Measurements from ENCODE around the gene RNF115.
"Not testable (repeated sequence)": the region's sequence is repeated elsewhere in the genome, so short reads cannot be mapped to it uniquely, and the experiment has no call there.

The RNF115 gene

DNA sequence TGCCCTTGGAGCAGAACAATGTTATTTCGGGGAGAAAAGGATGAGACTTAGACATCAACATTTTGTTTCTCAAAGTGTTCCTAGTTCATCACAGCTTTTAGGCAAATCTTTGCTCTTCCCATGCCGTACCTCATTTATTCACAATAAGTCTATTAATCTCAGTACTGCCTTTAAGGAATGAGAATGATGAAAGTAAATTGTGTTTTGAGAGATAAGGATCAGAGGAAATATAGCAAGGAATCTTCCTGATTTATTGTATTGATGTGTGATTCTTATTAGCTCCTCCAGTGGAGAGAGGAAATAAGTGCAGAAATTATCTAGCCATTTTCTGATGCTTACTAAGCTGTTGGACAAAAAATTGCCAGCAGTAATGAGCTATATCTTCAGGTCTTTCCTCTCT is 2.1 kb upstream of the RNF115 start:
- DNase-seq, result no peak

DNA sequence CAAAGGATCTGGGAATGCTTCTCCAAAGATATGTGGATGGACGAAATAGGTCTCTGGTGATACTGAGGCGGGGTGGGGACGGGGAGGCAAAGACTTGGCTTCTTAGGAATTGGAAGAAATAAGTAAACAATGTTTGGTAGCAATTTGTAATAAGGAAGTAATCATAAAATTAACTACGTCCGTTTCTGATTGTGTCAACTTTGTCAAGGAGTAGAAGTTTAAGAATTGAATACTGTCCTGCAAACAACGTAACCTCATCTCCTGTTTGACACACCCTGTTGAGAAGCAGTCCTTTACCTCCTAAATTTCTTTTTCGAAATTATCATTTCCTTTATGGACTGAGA is 576 bp upstream of the RNF115 start:
- no peak for DNase-seq

DNA sequence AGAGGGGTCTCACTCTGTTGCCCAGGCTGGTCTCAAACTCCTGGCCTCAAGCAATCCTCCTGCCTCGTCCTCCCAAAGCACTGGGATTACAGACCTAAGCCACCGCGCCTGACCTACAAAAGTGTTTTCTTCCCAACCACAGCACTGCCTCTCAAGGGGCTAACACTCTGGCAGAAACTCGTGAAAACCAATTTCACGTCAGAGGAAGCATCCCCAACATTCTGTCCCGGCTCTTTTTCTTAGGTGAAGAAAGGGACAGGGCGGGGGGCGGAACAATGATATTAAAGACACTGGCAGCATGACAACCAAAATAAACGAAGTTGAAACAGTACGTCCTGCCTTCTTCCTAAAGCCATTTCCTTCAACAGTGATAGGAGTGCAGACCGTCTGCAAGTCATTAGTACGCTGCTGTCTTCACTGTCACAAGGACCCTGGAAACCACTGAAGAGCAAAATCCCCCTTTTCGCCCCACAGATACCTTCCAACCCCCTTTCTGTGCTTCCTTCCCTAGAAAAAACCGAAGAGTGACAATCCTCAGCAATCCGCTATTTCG is 1.0 kb downstream of the RNF115 start:
- DNase-seq, result not testable (repeated sequence)

DNA sequence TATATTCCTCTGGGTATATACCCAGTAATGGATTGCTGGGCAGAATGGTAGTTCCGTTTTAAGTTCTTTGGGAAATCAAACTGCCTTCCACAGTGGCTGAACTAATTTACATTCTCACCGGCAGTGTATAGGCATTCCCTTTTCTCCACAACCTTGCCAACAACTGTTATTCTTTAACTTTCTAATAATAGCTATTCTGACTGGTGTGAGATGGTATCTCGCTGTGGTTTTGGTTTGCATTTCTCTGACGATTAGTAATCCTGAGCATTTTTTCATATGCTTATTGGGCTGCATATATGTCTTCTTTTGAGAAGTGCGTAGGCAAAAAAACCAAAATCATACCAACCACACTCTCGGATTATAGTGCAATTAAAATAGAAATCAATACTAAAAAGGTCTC is 5.8 kb downstream of the RNF115 start:
- not testable (repeated sequence) for DNase-seq

DNA sequence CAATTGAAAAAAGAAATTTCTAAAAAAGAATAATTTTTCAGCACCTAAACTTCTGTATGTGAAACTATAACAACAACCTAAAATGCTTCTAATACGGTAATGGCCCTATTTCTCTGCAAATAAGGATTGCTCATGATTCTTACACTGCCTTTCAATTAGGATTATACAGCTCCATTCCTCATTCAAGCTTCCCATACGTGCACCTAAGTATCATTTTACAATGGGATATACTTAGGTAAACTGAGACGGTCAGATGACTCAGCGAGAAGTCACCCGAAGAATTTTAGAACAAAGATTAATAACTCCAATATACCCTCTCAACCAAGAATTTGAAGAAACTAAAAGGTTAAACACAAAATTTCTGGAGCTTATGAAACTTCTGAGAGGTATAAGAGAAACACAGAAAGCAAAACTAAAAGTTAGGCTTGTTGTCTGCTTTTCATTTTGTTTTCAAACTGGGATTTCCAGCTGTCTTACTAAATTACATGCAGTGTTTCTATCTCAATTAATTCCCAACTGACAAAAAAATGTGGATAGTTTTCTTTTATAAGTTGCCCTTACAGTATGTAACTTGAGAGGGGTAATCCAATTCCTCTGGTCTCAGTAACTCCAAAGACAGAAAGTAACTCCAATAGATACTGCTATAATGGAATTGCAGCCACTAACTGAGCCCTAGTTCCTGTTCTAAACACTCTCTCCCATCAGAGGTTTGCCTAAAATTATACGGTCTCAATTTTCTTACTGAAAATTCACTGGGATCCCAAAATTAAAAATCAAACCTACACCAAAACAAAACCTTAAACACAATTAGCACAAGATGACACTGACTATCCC is 10.7 kb downstream of the RNF115 start:
- DNase-seq, result not testable (repeated sequence)

DNA sequence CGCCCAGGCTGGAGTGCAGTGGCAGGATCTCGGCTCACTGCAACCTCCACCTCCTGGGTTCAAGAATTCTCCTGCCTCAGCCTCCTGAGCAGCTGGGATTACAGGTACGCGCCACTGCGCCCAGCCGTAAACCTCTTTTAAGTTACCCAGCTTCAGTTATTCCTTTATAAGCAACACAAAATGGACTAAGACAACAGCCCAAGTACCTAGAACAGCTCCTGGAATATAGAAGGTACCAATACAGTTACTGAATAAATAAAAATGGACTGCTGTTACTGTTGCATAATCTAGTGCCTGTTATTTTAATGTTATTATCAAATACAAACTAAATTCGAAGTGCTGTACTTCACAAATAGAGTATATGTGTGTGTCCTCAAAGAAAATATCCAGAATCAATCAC is 17.1 kb downstream of the RNF115 start:
- DNase-seq, result no peak

DNA sequence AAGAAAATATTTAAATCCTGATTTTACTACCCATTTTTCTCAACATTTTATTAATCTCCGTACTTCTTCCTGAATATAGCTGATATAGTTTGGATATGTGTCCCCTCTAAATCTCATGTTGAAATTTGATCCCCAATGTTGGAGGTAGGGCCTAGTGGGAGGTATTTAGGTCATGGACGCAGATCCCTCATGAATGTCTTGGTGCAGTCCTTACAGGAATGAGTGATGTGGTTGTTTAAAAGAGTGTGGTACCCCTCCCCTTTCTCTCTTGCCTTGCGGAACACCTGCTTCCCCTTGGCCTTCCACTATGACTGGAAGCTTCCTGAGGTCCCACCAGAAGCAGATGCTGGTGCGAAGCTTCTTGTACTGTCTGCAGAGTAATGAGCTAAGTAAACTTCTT is 17.5 kb downstream of the RNF115 start:
- no peak for DNase-seq

DNA sequence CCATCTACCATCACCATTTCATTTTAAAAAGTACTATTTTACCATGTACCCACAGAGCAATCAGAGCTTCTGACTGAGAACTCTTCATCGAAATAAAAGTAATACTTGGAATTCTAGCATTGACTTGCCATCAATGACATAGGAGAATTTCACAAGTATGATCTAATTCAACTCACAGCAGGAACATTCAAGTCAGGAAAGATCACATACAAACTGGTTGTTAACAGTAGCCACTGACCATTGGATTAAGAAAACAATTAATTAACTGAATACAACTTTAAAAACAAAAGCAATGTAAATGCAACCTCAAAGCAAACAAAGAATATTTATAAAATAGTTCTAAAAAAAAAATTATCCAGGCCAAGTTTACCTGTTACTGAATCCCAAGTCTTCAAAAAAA is 18.8 kb downstream of the RNF115 start:
- DNase-seq, result no peak

DNA sequence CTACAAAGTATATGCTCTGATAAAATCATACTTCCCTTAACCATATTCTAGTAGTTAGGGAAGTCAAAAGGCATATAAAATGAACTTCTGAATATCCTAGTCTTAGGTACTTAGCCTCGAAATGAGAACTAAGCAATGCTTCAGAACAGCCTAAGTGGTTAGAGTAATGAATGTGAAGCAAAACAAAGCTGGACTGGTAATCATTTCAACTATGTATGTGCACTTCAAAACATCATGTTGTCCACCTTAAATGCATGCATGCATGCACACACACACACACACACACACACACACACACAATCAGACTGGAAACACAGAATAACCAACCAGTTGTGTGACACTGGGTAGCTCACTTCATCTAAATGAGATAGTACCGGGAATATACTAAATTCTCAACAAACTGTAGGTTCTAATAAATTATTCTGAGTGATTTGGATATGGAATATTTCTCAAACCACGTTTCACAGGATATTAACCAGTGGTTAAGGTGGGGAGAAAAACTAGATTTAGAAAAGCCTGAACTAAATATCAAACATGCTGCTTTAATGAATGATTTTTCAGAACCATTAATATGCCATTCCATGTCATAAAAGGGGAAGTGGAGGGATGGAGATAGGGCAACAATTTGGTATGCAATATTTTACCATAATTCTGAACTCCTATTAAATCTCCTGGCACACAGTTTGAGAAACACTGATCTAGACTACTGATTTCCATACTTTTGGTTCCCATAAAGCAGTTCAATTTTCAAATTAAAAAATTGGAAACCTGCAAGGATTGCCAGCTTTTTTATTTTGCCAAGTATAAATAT is 19.5 kb downstream of the RNF115 start:
- no peak for DNase-seq

DNA sequence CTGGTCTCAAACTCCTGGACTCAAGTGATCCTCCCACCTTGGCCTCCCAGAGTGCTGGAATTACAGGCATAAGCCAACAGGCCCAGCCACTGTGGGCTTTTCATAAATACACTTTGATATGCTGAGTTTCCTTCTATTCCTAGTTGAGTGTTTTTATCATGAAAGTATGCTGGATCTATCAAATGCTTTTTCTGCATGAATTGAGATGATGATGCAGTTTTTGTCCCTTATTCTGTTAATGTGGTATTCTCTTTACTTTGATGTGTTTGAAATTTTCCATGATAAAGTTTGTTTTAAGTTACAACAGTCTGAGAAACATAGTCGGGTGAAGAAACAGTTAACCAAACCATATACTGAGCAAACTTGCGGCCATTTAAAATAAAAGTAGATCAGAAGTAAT is 24.1 kb downstream of the RNF115 start:
- DNase-seq, result no peak

DNA sequence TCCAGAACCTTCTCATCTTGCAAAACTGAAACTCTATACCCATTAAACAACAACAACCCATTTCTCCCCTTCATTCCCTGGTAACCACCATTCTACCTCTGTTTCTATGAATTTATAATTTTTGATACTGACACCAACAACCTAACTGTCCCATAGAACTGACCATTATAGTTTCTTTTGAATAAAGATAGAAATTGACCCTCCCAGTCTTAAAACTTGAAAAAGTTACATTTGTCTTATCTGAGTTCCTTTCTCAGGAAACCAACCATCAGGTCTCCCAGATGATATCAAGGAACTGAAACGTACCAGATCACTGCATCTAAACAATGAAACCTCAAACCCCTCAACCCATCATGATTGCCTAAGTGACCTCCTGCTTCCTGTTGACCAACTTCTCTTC is 27.1 kb downstream of the RNF115 start:
- no peak for DNase-seq

DNA sequence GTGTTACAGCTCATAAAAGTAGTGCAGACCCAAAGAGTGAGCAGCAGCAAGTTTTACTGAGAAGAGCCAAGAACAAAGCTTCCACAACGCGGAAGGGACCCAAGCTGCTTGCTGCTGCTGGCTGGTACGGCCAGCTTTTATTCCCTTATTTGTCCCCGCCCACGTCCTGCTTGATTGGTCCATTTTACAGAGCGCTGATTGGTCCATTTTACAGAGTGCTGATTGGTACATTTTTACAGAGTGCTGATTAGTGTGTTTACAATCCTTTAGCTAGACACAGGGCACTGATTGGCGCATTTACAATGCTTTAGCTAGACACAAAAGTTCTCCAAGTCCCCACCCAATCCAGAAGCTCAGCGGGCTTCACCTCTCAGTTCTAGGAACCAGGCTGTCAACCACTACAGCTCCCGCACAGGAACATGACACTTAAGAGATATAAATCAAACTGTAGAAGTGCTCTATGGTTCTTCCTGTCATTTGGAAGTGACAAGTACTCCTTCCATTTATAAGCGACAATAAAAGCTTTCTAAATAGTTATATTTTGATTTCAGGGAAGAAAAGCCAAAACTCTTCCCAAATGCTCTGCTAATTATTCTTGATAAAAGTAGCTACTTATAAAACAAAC is 28.5 kb downstream of the RNF115 start:
- DNase-seq, result no peak

DNA sequence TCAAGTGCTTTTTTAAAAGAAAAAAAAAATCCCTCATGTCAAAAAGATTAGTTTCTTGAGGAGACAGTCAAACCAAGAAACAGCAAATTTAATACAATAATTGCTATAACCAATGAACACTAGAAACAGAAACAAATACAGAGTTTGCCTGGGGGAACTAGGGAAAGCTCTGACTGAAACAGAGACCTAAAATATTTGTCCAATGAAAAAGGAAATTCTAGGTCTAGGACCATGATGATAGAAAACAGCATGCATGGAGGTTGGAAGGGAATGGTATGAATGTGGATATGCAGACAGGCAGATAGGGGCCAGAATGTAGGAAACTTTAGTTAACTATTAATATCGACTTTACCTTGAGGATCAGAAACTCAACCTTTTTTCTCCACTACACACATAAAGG is 31.4 kb downstream of the RNF115 start:
- no peak for DNase-seq

DNA sequence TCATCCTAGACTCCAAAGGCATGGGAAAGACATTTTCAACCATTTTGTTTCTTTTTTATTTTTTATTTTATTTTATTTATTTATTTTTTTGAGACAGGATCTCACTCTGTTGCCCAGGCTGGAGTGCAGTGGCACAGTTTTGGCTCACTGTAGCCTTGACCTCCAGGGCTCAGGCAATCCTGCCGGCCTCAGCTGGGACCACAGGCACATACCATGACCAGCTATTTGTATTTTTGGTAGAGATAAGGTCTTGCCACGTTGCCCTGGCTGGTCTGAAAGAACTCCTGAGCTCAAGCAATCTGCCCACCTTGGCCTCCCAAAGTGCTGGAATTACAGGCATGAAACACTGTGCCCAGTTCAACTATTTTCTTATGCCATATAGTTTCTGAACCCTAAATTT is 32.0 kb downstream of the RNF115 start:
- not testable (repeated sequence) for DNase-seq

DNA sequence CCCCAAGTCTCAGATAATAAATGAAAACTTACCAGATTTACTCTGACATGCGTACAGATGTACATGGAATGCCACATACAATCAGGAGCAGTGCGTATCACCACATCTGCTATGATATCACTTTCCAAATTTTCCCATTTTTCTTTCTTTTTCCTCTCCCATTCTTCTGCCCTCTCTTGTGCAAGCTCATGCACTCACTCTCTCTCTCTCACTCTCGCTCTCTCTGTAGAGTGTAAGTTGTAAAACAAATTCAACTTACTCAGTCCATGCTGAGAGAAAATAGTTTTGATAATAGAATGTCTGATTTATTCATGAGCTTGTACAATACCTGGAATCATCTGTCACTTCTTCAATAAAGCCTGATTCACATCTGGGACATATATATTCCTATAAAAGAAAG is 35.3 kb downstream of the RNF115 start:
- no peak for DNase-seq

DNA sequence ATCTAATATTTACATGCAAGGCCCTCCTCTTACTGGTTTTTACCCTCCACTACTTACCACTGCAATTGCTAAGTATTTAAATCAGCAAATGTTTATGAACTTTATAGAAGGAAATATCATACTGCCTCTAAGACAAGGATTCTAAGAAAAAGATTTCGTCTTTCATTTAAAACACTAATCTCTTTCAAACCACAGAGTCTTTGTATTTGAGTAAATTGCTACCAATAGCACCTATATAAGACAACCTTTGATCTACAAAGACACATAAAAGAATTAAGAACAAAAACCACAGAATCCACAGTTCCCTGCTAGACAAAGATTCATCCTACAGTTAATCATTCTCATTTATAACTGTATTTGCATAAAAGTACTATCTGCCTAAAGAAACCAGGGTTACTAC is 37.6 kb downstream of the RNF115 start:
- no peak for DNase-seq

DNA sequence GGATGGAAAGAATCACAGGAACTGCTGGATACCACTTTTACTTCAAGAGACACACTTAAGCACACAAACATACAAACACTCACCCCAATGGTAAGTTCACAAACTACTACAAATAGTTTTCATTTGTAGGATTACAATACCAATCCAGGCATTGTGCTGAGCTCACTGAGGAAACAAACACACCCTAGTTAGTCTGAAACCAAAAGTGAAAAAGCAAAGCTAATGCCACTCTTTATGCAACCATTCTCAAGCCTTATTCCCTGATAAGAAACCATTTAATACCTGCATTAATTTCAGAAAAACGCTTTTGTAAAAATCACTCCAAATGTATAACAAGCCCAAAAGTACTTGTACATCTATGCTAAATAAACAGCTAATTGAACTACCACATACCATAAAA is 38.3 kb downstream of the RNF115 start:
- no peak for DNase-seq

DNA sequence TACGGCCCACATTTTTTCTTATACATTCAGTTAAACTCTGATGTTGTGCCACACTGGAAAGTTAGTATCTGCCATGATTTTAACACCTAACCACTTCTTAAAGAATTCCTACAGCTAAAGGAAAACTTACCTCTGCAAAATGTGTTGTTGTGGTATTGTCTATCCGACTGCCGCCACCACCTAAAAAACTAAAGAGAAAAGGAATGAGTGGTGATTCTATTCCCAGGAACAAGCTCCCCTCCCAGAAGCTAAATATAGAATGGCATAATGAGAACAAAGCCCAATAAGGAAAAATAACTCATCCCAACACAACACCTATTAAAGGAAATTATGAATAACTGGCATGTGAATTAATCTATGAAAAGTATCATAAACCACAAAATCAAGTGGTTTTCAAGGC is 39.5 kb downstream of the RNF115 start:
- no peak for DNase-seq

DNA sequence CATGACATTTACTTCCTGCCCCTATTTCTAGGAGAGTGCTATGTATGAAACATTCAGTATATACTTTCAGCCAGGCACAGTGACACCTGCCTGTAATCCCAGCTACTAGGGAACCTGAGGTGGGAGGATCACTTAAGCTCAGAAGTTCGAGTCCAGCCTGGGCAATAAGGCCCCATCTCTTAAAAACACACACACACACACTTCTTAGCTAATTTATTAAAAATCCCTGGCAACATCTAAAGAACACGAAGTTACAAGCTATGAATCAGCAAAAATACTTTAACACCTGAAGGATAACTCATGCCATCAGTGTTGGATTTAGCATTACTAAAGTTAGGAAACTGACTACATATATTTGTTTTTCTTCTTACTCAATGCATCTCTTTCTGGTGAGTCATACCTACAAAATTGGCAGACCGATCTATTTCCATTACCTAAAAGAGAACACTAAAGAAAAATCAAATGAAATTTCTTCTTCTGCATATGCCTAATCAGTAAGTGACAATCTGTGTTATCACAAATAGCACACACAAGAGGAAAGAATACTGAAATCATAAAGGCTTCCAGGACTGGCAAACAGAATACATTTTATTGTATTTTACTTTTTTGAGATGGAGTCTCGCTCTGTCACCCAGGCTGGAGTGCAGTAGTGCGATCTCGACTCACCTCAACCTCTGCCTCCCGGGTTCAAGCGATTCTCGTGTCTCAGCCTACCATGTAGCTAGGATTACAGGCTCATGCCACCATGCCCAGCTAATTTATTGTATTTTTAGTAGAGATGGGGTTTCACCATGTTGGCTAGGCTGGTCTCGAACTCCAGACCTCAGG is 41.4 kb downstream of the RNF115 start:
- no peak for DNase-seq

DNA sequence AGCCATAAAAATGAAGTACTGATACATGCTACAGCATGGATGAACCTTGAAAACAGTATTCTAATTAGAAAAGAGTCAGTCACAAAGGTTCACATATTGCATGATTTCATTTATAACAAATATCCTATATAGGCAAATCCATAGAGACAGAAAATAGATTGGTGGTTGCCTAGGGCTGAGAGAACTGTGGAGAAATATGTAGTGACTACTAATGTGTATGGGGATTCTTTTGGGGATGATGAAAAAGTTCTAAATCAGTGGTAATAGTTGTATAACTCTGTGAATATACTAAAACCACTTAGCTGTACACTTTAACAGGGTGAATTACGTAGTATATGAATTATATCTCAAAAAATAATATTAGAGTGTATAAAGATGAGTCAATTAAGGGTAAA is 45.8 kb downstream of the RNF115 start:
- no peak for DNase-seq

DNA sequence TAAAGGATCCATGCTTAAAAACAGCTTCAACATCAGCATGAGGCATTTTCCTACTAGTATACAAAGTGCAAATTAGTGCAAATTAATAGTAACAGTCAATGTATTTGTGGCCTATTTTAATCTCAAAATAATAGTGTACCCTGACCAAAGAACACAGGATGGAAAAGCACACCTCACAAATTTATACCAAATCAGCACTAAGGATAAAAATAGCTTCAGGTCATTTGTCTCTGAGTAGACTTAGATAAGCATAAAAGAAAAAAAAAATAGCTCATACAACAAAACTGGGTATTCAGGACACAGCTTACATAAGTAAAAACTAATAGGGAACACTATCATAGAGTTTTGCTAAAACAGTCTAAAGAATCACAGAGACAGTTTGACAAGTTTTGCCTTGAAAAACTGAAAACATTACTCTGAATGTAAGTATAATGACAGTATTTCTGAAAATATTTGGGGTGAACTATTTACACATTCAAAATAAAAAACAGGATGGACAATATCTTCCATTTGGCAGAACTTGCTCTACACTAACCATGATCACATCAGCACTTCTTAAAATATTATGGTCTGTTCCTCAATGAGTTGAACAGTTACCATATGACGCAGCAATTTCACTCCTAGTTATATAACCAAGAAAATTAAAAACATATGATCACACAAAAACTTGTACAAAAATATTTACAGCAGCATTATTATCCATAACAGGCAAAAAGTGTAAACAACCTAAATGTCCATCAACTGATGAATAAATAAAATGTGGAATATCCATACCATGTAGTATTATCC is 46.3 kb downstream of the RNF115 start:
- no peak for DNase-seq

DNA sequence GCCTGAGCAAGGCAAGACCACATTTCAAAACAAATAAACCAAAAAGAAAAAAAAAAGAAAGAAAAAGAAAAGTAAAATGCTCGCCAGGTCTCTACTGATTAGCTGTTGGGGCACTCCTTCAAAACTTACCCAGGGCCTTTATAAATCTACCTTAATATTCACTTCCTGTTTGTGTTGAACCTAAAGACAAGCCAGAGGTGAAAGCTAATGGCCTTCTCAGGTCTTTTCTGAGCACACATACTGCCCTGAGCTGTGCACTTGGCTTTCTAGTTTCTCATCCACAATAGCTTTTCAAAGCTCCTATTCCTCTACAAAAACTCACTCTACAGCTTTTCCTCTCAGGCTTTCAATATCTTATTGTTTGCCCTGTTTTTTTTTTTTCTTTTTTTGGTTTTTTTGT is 50.5 kb downstream of the RNF115 start:
- DNase-seq, result no peak

Measured in NCI-H1694 (cell line).